Neutrophil (primary cell): Measurements from ENCODE around the gene CTPS1.

ENCODE experiments used
- H3K27ac ChIP-seq: fragments of 200-600 bp; sonication (generic); 2 replicates; pipeline ENCODE4 v1.5.1; 2016; ENCODE audit warnings: mild to moderate bottlenecking, moderate library complexity
- H3K27me3 ChIP-seq: fragments of 200-600 bp; sonication (generic); 2 replicates; pipeline ENCODE4 v1.6.0; 2016; ENCODE audit warnings: mild to moderate bottlenecking
- H3K36me3 ChIP-seq: fragments of 200-600 bp; sonication (generic); 2 replicates; pipeline ENCODE4 v1.5.1; 2017
- H3K4me1 ChIP-seq, 2 experiments: fragments of 200-600 bp in 1 of 2; sonication (generic) in 1 of 2; 1 replicate in 1 of 2; 2 replicates in 1 of 2; pipeline versions ENCODE4 v1.5.1 to v1.6.1; 2013 to 2016; ENCODE audit warnings: low read depth in 1 of 2, low read length in 1 of 2, mild to moderate bottlenecking in 1 of 2, moderate library complexity in 1 of 2; ENCODE audit not compliant: control insufficient read depth in 1 of 2, insufficient read depth in 1 of 2
- H3K4me3 ChIP-seq, 2 experiments: fragments of 200-600 bp in 1 of 2; sonication (generic) in 1 of 2; 1 replicate in 1 of 2; 2 replicates in 1 of 2; pipeline ENCODE4 v1.5.1; 2013 to 2016; ENCODE audit warnings: low read depth in 1 of 2, low read length in 1 of 2, mild to moderate bottlenecking in 1 of 2, moderate library complexity in 1 of 2
- H3K9me3 ChIP-seq: fragments of 200-600 bp; sonication (generic); 2 replicates; pipeline ENCODE4 v1.5.1; 2016
- TF ChIP-seq, protein P1 (sequence below): fragments of 200-600 bp; sonication (generic); IDR thresholded peaks from 2 replicates; pipeline ENCODE4 v1.5.1; 2016; ENCODE audit warnings: antibody characterized with exemption

CTPS1 gene

DNA sequence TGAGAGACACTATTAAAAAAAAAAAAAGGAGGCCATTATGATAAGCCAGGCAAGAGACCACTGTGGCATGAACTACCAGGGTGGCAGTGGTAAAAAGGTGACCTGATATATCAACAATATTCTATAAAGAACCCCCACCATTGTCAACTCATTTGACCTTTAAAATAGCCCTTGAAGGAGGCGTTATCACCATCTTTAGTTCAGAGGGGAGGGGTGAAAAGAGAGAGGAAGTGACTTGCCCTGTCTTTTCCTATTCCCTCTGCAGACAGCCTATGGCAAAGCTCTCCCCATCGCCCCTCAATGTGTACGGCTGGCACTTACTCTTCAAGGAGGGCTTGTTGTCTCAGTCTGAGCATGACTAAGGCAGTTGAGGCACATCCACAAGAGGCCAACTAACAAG, 53.8 kb downstream of the CTPS1 start:
- TF ChIP-seq, protein P1, sequence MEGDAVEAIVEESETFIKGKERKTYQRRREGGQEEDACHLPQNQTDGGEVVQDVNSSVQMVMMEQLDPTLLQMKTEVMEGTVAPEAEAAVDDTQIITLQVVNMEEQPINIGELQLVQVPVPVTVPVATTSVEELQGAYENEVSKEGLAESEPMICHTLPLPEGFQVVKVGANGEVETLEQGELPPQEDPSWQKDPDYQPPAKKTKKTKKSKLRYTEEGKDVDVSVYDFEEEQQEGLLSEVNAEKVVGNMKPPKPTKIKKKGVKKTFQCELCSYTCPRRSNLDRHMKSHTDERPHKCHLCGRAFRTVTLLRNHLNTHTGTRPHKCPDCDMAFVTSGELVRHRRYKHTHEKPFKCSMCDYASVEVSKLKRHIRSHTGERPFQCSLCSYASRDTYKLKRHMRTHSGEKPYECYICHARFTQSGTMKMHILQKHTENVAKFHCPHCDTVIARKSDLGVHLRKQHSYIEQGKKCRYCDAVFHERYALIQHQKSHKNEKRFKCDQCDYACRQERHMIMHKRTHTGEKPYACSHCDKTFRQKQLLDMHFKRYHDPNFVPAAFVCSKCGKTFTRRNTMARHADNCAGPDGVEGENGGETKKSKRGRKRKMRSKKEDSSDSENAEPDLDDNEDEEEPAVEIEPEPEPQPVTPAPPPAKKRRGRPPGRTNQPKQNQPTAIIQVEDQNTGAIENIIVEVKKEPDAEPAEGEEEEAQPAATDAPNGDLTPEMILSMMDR, result no peak

DNA sequence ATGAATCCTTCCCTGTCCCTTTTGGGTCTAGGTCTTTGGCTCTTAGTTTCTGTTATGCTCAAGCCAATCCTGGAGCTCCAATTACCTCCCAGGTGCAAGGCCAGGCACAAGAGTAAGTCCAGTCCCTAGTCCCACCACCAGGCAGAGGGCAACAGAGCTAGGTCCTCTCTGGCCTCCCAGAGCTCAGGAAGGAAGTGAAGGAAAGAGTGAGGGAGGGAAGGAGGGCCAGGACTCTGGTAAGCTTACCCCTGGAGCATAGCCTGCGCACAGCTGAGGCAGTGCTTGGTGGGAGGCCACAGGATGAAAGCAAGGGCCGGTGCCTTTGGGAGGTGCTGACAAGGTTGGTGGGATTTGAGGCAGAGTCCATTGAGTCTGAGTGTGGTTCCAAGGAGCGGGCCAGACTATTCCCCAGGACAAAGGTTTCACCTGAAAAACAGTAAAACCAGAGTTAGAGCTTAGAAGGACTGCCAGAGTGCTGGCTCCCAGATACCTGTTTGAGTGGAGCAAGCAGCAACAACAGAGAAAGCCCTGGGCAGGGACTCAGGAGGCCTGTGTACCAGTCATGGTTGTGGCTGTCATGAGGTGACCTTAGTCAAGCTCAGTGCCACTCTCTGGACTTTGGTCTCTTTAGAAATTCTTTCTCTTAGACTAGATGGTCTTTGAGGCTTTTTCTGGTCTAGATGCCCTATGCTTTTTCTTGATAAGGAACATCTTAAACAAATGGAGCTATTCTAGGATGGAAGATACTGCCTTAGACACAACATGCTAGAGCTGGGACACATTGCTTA, 57.8 kb downstream of the CTPS1 start:
- H3K36me3 ChIP-seq, result peaks cover 51% of the 10 kb centered on the region
- TF ChIP-seq, protein P1, result no peak
- H3K27me3 ChIP-seq, result no peaks in the 10 kb centered on the region
- H3K27ac ChIP-seq, result no peak overlapping the region
- no peaks in the 10 kb centered on the region for H3K4me1 ChIP-seq
- H3K4me3 ChIP-seq, result no peak overlapping the region
- no peaks in the 10 kb centered on the region for H3K9me3 ChIP-seq

More for the DNA sequence above, 53.8 kb downstream of the CTPS1 start:
- Histone ChIP-seq H3K4me1 (no peaks in the 10 kb centered on the region), H3K4me3 (no peak overlapping the region), H3K27me3 (no peaks in the 10 kb centered on the region), H3K36me3 (peaks cover 56% of the 10 kb centered on the region), H3K9me3 (no peaks in the 10 kb centered on the region), H3K27ac (no peak overlapping the region)

DNA sequence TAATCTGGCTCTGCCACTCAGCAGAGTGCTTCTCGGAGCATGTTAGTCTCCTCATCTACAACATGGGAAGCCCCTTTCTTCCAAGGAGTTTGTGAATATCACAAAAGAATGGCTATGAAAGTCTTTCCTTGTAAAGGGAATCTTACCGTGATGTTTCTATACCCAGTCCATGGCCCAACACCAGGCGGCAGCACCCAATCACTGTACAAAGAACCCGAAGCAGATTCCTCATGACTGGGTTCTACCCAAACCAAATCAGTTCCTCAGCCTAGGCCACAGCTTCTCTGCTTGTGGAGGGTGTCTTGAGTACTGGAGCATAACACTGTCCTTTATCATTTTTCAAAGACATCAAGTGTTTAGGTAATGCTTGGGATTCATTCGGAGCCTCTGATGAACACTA, 58.6 kb downstream of the CTPS1 start:
- H3K36me3 ChIP-seq, result peaks cover 51% of the 10 kb centered on the region

DNA sequence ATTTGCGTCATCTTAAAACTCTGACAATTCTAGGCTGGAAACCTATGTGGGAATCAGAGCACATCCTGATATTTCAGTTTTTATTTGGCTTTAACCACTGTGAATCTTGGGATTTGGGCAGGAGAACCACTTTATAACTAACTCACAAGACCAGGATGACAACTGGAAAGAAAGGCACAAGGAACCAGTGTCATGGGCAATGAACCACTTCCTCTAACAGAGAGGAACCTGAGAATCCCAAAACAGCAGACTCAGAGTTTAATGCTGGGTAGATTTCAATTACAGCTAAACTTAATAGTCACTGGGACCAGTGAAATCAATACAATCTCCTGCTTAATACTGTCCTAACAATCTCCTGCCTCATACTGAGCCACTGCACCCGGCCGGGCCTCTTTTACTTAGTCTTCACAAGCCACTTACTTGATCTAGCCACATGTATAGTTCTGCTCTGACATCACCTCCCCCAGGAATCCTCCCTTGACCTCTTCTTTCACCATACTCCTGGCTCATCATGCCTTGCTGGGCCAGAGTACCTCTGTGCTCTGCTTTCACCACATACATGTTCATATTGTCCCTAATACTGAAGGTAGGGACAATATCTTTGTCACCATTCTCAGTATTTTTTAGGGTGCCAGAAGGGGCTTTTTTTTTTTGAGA, 62.2 kb downstream of the CTPS1 start:
- Histone ChIP-seq H3K4me1 (no peaks in the 10 kb centered on the region), H3K27me3 (no peaks in the 10 kb centered on the region)

More for the DNA sequence above, 58.6 kb downstream of the CTPS1 start:
- no peak overlapping the region for H3K4me3 ChIP-seq
- H3K27ac ChIP-seq, result no peak overlapping the region
- H3K4me1 ChIP-seq, result no peaks in the 10 kb centered on the region
- no peaks in the 10 kb centered on the region for H3K27me3 ChIP-seq
- TF ChIP-seq, protein P1, result no peak
- no peaks in the 10 kb centered on the region for H3K9me3 ChIP-seq

DNA sequence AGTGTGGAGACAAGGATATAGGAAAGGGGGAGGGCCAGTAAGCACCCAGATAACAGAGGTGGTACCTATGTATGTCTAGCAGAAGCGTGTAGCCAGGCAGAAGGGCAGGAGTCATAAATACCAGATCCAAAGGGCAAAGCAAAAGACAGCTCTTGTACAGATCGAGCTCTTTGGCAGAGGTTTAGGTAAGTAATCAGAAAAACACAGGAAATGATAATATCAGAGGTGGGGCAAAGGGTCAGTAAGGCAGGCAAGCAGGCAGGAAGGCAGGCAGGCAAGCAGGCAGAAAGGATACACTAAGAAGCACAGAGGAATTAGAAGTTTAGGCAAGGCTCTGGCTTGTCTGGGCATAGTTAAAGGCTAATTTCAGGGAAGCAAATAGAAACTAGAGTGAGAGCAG, 64.7 kb downstream of the CTPS1 start:
- no peak overlapping the region for H3K4me3 ChIP-seq

More for the DNA sequence above, 62.2 kb downstream of the CTPS1 start:
- TF ChIP-seq, protein P1, result no peak
- Histone ChIP-seq H3K36me3 (peaks cover 63% of the 10 kb centered on the region), H3K4me3 (no peak overlapping the region), H3K9me3 (no peaks in the 10 kb centered on the region), H3K27ac (no peak overlapping the region)

More for the DNA sequence above, 64.7 kb downstream of the CTPS1 start:
- H3K4me1 ChIP-seq, result no peaks in the 10 kb centered on the region
- H3K9me3 ChIP-seq, result no peaks in the 10 kb centered on the region
- TF ChIP-seq, protein P1, result no peak
- H3K36me3 ChIP-seq, result peaks cover 52% of the 10 kb centered on the region
- H3K27me3 ChIP-seq, result no peaks in the 10 kb centered on the region
- no peak overlapping the region for H3K27ac ChIP-seq
